HL-60 (cell line): ENCODE results near the gene PMVK. TPM values are rescaled to one million over a fixed set of nuclear protein-coding genes. Genes with fewer than 3 reads are reported as not detected.

ENCODE experiments used
- DNase-seq, 2 experiments: peaks; one replicate each; pipeline ENCODE4 v3.0.0-alpha.2; 2010 to 2020; ENCODE audit warnings: low read depth in 1 of 2, low spot score in 1 of 2
- H3K27ac ChIP-seq: fragments of 250-450 bp; sonication (Bioruptor Pico); replicated peaks from 2 replicates; pipeline ENCODE4 v1.5.1; 2020; ENCODE audit warnings: mild to moderate bottlenecking, moderate library complexity
- H3K27me3 ChIP-seq: fragments of 250-450 bp; sonication (Bioruptor Pico); 2 replicates; pipeline ENCODE4 v1.5.1; 2021; ENCODE audit warnings: mild to moderate bottlenecking, moderate library complexity; ENCODE audit not compliant: insufficient read depth, poor library complexity, severe bottlenecking
- H3K4me3 ChIP-seq: replicated peaks from 2 replicates; pipeline ENCODE4 v1.5.1; 2011; ENCODE audit warnings: mild to moderate bottlenecking, control low read depth, low read length; ENCODE audit not compliant: insufficient read depth
- GABPA ChIP-seq: IDR thresholded peaks from 2 replicates; pipeline ENCODE4 v1.6.1; 2012; ENCODE audit warnings: low read depth
- POLR2AphosphoS5 ChIP-seq: IDR thresholded peaks from 2 replicates; pipeline ENCODE4 v1.6.1; 2012; ENCODE audit warnings: low read depth
- SPI1 ChIP-seq: IDR thresholded peaks from 2 replicates; pipeline ENCODE4 v1.6.1; 2012; ENCODE audit warnings: low read depth, mild to moderate bottlenecking, borderline replicate concordance
- microRNA-seq: library from miRNA; unstranded; fragments of <30 nt; microRNA quantifications from one replicate; pipeline ENCODE4, GENCODE V29; 2018
- TF ChIP-seq, protein P1 (sequence below): IDR thresholded peaks from 2 replicates; pipeline ENCODE4 v1.6.1; 2012; ENCODE audit warnings: low read depth; ENCODE audit not compliant: insufficient replicate concordance
- TF ChIP-seq, protein P2 (sequence below): IDR thresholded peaks from one replicate; pipeline ENCODE4 v1.5.1; 2011; ENCODE audit warnings: low read length, control low read depth, inconsistent platforms; ENCODE audit not compliant: insufficient read depth

PMVK gene

DNA sequence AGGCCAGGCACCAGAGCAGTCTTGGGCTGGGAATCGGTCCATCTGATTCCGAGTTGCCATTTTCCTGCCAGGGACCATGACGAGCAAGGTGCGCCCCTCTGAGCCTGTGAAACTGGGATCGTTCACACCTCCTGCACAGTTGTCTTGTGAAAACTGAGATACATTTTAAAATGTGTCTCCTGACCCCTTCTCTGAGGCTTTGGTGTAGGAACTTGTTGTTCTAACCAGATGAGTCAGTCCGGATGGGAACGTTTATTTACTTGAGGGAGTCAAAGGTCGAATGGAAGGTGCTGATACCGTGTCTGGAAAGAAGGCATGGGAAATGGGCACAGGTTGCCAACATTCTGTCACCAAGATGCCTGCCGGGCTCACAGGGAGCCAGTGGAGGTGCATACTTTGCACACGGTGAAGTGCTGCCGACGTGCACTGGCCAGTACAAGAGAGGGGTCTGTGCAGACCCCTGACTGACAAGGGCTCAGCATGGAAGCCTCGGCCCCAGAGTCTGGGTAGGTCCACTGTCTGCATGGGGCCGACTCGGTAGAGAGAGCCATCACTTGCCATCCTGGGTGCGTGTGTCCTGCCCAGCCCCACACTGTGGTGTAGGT lies 59.0 kb downstream of the PMVK start:
- no peak overlapping the region for H3K27ac ChIP-seq

DNA sequence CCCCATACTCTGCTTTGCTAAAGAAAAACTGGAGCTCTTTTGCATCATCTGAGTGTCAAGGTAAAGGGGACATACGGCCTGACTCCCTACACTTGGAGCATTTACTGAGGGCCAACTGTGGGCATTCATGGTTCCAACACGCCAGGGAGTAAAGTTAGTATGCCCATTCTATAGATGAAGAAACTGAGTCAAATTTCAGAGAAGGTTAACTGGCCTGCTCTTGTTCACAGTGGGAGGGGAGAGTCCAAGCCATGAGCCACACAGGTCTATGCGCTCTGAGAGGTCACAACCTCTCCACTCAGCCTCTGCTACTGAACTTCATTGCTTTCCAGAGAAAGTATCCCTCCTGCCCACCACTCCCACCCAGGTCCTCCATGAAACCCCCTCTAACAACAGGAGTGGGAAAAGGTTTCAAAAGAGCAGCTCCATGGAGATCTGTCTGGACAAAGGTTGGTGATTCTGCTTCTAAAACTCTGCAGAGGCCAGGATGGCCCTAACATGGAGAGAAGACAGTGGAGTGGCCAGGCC lies 59.6 kb downstream of the PMVK start:
- no peak for DNase-seq
- H3K4me3 ChIP-seq = no peak overlapping the region
- TF ChIP-seq, protein P1, sequence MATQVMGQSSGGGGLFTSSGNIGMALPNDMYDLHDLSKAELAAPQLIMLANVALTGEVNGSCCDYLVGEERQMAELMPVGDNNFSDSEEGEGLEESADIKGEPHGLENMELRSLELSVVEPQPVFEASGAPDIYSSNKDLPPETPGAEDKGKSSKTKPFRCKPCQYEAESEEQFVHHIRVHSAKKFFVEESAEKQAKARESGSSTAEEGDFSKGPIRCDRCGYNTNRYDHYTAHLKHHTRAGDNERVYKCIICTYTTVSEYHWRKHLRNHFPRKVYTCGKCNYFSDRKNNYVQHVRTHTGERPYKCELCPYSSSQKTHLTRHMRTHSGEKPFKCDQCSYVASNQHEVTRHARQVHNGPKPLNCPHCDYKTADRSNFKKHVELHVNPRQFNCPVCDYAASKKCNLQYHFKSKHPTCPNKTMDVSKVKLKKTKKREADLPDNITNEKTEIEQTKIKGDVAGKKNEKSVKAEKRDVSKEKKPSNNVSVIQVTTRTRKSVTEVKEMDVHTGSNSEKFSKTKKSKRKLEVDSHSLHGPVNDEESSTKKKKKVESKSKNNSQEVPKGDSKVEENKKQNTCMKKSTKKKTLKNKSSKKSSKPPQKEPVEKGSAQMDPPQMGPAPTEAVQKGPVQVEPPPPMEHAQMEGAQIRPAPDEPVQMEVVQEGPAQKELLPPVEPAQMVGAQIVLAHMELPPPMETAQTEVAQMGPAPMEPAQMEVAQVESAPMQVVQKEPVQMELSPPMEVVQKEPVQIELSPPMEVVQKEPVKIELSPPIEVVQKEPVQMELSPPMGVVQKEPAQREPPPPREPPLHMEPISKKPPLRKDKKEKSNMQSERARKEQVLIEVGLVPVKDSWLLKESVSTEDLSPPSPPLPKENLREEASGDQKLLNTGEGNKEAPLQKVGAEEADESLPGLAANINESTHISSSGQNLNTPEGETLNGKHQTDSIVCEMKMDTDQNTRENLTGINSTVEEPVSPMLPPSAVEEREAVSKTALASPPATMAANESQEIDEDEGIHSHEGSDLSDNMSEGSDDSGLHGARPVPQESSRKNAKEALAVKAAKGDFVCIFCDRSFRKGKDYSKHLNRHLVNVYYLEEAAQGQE = no peak
- TF ChIP-seq POLR2AphosphoS5 (no peak), SPI1 (no peak), GABPA (no peak)
- TF ChIP-seq, protein P2, sequence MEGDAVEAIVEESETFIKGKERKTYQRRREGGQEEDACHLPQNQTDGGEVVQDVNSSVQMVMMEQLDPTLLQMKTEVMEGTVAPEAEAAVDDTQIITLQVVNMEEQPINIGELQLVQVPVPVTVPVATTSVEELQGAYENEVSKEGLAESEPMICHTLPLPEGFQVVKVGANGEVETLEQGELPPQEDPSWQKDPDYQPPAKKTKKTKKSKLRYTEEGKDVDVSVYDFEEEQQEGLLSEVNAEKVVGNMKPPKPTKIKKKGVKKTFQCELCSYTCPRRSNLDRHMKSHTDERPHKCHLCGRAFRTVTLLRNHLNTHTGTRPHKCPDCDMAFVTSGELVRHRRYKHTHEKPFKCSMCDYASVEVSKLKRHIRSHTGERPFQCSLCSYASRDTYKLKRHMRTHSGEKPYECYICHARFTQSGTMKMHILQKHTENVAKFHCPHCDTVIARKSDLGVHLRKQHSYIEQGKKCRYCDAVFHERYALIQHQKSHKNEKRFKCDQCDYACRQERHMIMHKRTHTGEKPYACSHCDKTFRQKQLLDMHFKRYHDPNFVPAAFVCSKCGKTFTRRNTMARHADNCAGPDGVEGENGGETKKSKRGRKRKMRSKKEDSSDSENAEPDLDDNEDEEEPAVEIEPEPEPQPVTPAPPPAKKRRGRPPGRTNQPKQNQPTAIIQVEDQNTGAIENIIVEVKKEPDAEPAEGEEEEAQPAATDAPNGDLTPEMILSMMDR = no peak
- no peak overlapping the region for H3K27ac ChIP-seq
- H3K27me3 ChIP-seq = peaks cover 3% of the 10 kb centered on the region

More for the DNA sequence above, 59.0 kb downstream of the PMVK start:
- no peak for DNase-seq
- Histone ChIP-seq H3K4me3 (no peak overlapping the region), H3K27me3 (peaks cover 3% of the 10 kb centered on the region)
- TF ChIP-seq POLR2AphosphoS5 (no peak), GABPA (no peak), SPI1 (no peak)
- TF ChIP-seq, protein P1 = no peak
- TF ChIP-seq, protein P2 = no peak

Small RNAs within 50 kb of the gene (microRNA-seq; reads per million reads assigned to microRNA genes)
- gene MIR4258 = not detected
